ENCODE results near the gene TPRN. TPM values are rescaled to one million over a fixed set of nuclear protein-coding genes. Genes with fewer than 3 reads are reported as not detected.

The TPRN gene, protein sequence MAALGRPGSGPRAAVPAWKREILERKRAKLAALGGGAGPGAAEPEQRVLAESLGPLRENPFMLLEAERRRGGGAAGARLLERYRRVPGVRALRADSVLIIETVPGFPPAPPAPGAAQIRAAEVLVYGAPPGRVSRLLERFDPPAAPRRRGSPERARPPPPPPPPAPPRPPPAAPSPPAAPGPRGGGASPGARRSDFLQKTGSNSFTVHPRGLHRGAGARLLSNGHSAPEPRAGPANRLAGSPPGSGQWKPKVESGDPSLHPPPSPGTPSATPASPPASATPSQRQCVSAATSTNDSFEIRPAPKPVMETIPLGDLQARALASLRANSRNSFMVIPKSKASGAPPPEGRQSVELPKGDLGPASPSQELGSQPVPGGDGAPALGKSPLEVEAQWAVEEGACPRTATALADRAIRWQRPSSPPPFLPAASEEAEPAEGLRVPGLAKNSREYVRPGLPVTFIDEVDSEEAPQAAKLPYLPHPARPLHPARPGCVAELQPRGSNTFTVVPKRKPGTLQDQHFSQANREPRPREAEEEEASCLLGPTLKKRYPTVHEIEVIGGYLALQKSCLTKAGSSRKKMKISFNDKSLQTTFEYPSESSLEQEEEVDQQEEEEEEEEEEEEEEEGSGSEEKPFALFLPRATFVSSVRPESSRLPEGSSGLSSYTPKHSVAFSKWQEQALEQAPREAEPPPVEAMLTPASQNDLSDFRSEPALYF
- 5.7 and 15.2 TPM in 2 replicates for total RNA-seq (2014; rRNA removed; shearing (Covaris generic); ENCODE audit: low replicate concordance)

GRCh38 chr9:137200311-137201204 lies at the start of gene TPRN:
TPRN (minus strand) TSS chr9:137200741; CDS start chr9:137200711, 30 bp downstream.
- peak; percentile 100 for DNase-seq
- H4K20me1 ChIP-seq (ENCODE audit: insufficient read depth, low read depth, low read length) = 0 out of 2 replicates have a peak, but pooled peaks cover 6% of the 10 kb centered on the region
- no peak within 1 kb of the TSS for H2AFZ ChIP-seq (ENCODE audit: low read length)
- H3K9me3 ChIP-seq (ENCODE audit: low read length) = no peaks in the 10 kb centered on the region
- H3K27me3 ChIP-seq (ENCODE audit: low read length) = no peaks in the 10 kb centered on the region
- H3K9me2 ChIP-seq (replicated peaks; ENCODE audit: insufficient read depth, low read length) = no peaks in the 10 kb centered on the region
- H3K36me3 ChIP-seq (ENCODE audit: insufficient read depth, low read length) = no peaks in the 10 kb centered on the region
- peaks cover 64% of the 10 kb centered on the region for H3K4me1 ChIP-seq (ENCODE audit: low read length)
- H3K4me3 ChIP-seq (ENCODE audit: low read length) = peak within 1 kb of the TSS; percentile 94
- H3K9ac ChIP-seq (ENCODE audit: low read length) = peak within 1 kb of the TSS; percentile 93
- peak within 1 kb of the TSS; percentile 87 for H3K4me2 ChIP-seq (ENCODE audit: low read depth, low read length, poor library complexity, severe bottlenecking)
- H3K27ac ChIP-seq (ENCODE audit: low read length) = peak within 1 kb of the TSS; percentile 79
- peaks cover 73% of the 10 kb centered on the region for H3K79me2 ChIP-seq (ENCODE audit: low read length)

GRCh38 chr9:137247916-137248175 lies 47.3 kb upstream of the TPRN start:
- Histone ChIP-seq H3K4me1 (ENCODE audit: low read length) (peaks cover 11% of the 10 kb centered on the region), H4K20me1 (ENCODE audit: insufficient read depth, low read depth, low read length) (peaks cover 10% of the 10 kb centered on the region; the same call in 1 of the 2 replicates), H3K27ac (ENCODE audit: low read length) (no peak overlapping the region), H3K4me2 (ENCODE audit: low read depth, low read length, poor library complexity, severe bottlenecking) (no peak overlapping the region), H3K79me2 (ENCODE audit: low read length) (no peaks in the 10 kb centered on the region), H3K9me2 (replicated peaks; ENCODE audit: insufficient read depth, low read length) (no peaks in the 10 kb centered on the region), H3K9ac (ENCODE audit: low read length) (no peak overlapping the region), H3K4me3 (ENCODE audit: low read length) (no peak overlapping the region), H3K36me3 (ENCODE audit: insufficient read depth, low read length) (peaks cover 4% of the 10 kb centered on the region; the same call in 1 of the 2 replicates), H3K9me3 (ENCODE audit: low read length) (no peaks in the 10 kb centered on the region), H2AFZ (ENCODE audit: low read length) (no peak overlapping the region), H3K27me3 (ENCODE audit: low read length) (no peaks in the 10 kb centered on the region)
- DNase-seq = no peak

DNA sequence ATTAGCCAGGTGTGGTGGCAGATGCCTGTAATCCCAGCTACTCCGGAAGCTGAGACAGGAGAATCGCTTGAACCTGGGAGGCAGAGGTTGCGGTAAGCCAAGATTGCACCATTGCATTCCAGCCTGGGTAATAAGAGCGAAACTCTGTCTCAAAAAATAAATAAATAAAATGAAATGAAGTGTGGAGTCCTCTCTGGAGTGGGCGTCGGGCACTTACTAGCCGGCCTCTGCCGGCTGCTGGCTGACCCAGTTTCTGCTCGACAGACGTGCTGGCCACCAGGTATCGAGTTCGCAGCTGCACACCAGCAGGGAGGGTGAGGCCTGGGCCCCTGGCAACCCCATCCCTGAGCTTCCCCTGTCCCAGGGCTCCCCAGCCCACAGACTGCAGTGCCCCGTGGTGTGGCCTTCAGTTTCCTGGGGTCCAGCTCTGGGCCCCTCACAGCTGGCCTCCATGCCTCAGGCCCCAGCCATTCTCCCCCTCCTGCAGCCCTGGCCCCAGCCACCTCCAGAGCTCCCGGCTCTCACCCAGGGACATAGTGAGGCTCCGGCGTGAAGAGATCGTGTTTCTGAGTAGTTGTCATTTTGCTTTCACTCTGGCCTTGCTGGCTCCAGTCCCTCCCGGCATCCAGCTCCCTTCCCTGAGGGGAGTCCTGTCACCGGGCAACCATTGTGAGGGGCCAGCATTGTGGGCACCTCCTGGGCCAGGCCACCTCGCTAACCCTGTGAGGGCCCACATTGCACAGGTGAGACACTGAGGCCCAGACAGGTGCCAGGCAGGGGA lies 46.8 kb upstream of the TPRN start:
- no peaks in the 10 kb centered on the region for H3K79me2 ChIP-seq (ENCODE audit: low read length)
- H4K20me1 ChIP-seq (ENCODE audit: insufficient read depth, low read depth, low read length) = peaks cover 15% of the 10 kb centered on the region
- no peak overlapping the region for H2AFZ ChIP-seq (ENCODE audit: low read length)
- no peaks in the 10 kb centered on the region for H3K9me2 ChIP-seq (replicated peaks; ENCODE audit: insufficient read depth, low read length)
- peaks cover 9% of the 10 kb centered on the region for H3K36me3 ChIP-seq (ENCODE audit: insufficient read depth, low read length)
- no peaks in the 10 kb centered on the region for H3K9me3 ChIP-seq (ENCODE audit: low read length)
- no peak overlapping the region for H3K4me2 ChIP-seq (ENCODE audit: low read depth, low read length, poor library complexity, severe bottlenecking)
- DNase-seq = no peak
- no peak overlapping the region for H3K27ac ChIP-seq (ENCODE audit: low read length)
- peaks cover 11% of the 10 kb centered on the region for H3K4me1 ChIP-seq (ENCODE audit: low read length)
- no peaks in the 10 kb centered on the region for H3K27me3 ChIP-seq (ENCODE audit: low read length)
- no peak overlapping the region for H3K4me3 ChIP-seq (ENCODE audit: low read length)
- H3K9ac ChIP-seq (ENCODE audit: low read length) = no peak overlapping the region

DNA sequence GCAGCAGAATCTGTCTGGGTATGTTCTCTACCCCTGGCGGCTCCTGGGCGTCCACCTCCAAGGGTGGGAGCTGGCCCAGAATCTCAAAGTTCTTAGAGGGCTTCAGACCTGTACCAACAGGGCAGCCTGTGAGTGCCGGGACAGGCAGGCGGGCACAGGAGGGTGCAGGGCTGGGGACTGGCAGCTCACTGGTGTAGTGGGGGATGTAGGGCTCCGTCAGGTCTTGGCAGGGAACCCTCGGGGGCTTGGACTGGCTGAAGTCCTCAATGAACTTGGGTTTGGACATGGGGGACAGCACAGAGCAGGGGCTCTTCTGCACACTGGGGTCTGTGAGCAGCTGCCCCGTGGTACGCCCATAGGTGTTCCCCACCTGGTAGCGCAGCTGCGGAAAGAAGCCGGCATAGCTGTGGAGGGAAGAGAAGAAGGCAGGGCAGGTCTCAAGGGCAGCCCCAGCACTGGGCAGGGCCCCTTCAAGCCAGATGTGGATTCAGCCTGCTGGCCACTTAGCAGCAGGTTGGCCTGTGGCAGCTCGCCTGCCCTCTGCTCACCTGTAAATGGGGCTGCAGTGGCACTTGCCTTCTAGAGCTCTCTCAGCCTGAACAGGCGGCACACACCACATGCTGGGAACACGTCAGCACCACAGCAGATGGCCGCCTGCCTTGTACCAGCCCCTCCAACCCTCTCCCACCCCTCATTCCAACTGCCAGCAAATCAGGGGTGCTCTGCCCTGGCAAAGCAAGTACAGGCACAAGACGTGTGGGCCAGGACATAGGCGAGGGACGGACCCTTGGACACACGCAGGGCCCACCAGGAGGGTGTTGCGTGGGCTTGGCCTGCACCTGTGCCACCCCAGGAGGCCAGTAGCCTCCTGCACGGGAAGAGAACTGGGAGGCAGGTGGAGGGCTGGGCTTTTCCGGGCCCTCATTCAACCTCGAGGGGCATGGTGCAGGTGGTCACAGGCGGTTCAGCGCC lies 45.2 kb upstream of the TPRN start:
- Histone ChIP-seq H3K27me3 (ENCODE audit: low read length) (no peaks in the 10 kb centered on the region), H3K27ac (ENCODE audit: low read length) (no peak overlapping the region), H3K9ac (ENCODE audit: low read length) (no peak overlapping the region), H3K4me3 (ENCODE audit: low read length) (no peak overlapping the region), H3K9me3 (ENCODE audit: low read length) (no peaks in the 10 kb centered on the region), H3K4me1 (ENCODE audit: low read length) (peaks cover 11% of the 10 kb centered on the region), H3K79me2 (ENCODE audit: low read length) (0 out of 2 replicates have a peak, but pooled peaks cover 5% of the 10 kb centered on the region), H3K36me3 (ENCODE audit: insufficient read depth, low read length) (peaks cover 17% of the 10 kb centered on the region), H3K4me2 (ENCODE audit: low read depth, low read length, poor library complexity, severe bottlenecking) (no peak overlapping the region), H2AFZ (ENCODE audit: low read length) (no peak overlapping the region), H3K9me2 (replicated peaks; ENCODE audit: insufficient read depth, low read length) (no peaks in the 10 kb centered on the region), H4K20me1 (ENCODE audit: insufficient read depth, low read depth, low read length) (peaks cover 23% of the 10 kb centered on the region)
- DNase-seq = no peak

GRCh38 chr9:137244486-137245449 lies 44.2 kb upstream of the TPRN start:
- Histone ChIP-seq H3K27ac (ENCODE audit: low read length) (no peak overlapping the region), H3K9me2 (replicated peaks; ENCODE audit: insufficient read depth, low read length) (no peaks in the 10 kb centered on the region)
- no peak for DNase-seq

GRCh38 chr9:137243626-137244485 lies 43.3 kb upstream of the TPRN start:
- peak; percentile 82 for DNase-seq
- Histone ChIP-seq H3K27ac (ENCODE audit: low read length) (no peak overlapping the region), H2AFZ (ENCODE audit: low read length) (no peak overlapping the region), H3K27me3 (ENCODE audit: low read length) (no peaks in the 10 kb centered on the region), H3K9me2 (replicated peaks; ENCODE audit: insufficient read depth, low read length) (no peaks in the 10 kb centered on the region), H3K4me3 (ENCODE audit: low read length) (no peak overlapping the region), H3K4me1 (ENCODE audit: low read length) (peaks cover 21% of the 10 kb centered on the region), H3K36me3 (ENCODE audit: insufficient read depth, low read length) (peaks cover 17% of the 10 kb centered on the region), H3K79me2 (ENCODE audit: low read length) (0 out of 2 replicates have a peak, but pooled peaks cover 5% of the 10 kb centered on the region), H4K20me1 (ENCODE audit: insufficient read depth, low read depth, low read length) (peaks cover 24% of the 10 kb centered on the region), H3K9me3 (ENCODE audit: low read length) (no peaks in the 10 kb centered on the region), H3K4me2 (ENCODE audit: low read depth, low read length, poor library complexity, severe bottlenecking) (no peak overlapping the region), H3K9ac (ENCODE audit: low read length) (no peak overlapping the region)

More at GRCh38 chr9:137244486-137245449, 44.2 kb upstream of the TPRN start:
- no peaks in the 10 kb centered on the region for H3K27me3 ChIP-seq (ENCODE audit: low read length)
- peaks cover 18% of the 10 kb centered on the region for H3K4me1 ChIP-seq (ENCODE audit: low read length)
- H3K4me2 ChIP-seq (ENCODE audit: low read depth, low read length, poor library complexity, severe bottlenecking) = no peak overlapping the region
- 0 out of 2 replicates have a peak, but pooled peaks cover 5% of the 10 kb centered on the region for H3K79me2 ChIP-seq (ENCODE audit: low read length)
- H2AFZ ChIP-seq (ENCODE audit: low read length) = no peak overlapping the region
- no peak overlapping the region for H3K4me3 ChIP-seq (ENCODE audit: low read length)
- no peaks in the 10 kb centered on the region for H3K9me3 ChIP-seq (ENCODE audit: low read length)
- peaks cover 17% of the 10 kb centered on the region for H3K36me3 ChIP-seq (ENCODE audit: insufficient read depth, low read length)
- no peak overlapping the region for H3K9ac ChIP-seq (ENCODE audit: low read length)
- peaks cover 23% of the 10 kb centered on the region for H4K20me1 ChIP-seq (ENCODE audit: insufficient read depth, low read depth, low read length)
